Thoracic aorta (tissue), 2 donors: ENCODE measurements around the gene APBB3. TPM values are rescaled to one million over a fixed set of nuclear protein-coding genes. Genes with fewer than 3 reads are reported as not detected.

Source experiments
- ATAC-seq: fragments of 150-250 bp; one replicate; pipeline ENCODE4 v1.8.0; 2017; ENCODE audit warnings: low read depth; ENCODE audit not compliant: insufficient number of reproducible peaks, low FRiP score
- DNase-seq: peaks from one replicate; pipeline ENCODE4 v3.0.0-alpha.2; 2020; ENCODE audit warnings: low spot score
- H3K27ac ChIP-seq, 2 donors: fragments of 200-600 bp; sonication (generic); 1 replicate in 1 of 2; 2 replicates in 1 of 2; pipeline ENCODE4 v1.5.1; 2016; ENCODE audit warnings: mild to moderate bottlenecking in 2 of 2, moderate library complexity in 2 of 2
- H3K27me3 ChIP-seq: fragments of 200-600 bp; sonication (generic); replicated peaks from 2 replicates; pipeline ENCODE4 v1.6.0; 2016; ENCODE audit warnings: mild to moderate bottlenecking; ENCODE audit not compliant: insufficient read depth
- H3K36me3 ChIP-seq: fragments of 200-600 bp; sonication (generic); one replicate; pipeline ENCODE4 v1.5.1; 2016
- H3K4me1 ChIP-seq, 2 donors: fragments of 200-600 bp; sonication (generic); 1 replicate in 1 of 2; 2 replicates in 1 of 2; pipeline versions ENCODE4 v1.5.1 to v1.6.0; 2016; ENCODE audit warnings: low read depth in 2 of 2, mild to moderate bottlenecking in 1 of 2; ENCODE audit not compliant: control insufficient read depth in 1 of 2
- H3K4me3 ChIP-seq: fragments of 200-600 bp; sonication (generic); 2 replicates; pipeline ENCODE4 v1.5.1; 2016; ENCODE audit warnings: mild to moderate bottlenecking
- H3K9me3 ChIP-seq: fragments of 200-600 bp; sonication (generic); 2 replicates; pipeline ENCODE4 v1.5.1; 2016
- CTCF ChIP-seq: fragments of 200-600 bp; sonication (generic); IDR thresholded peaks from one replicate; pipeline ENCODE4 v1.5.1; 2019; ENCODE audit warnings: antibody characterized with exemption
- total RNA-seq, 2 donors: library from RNA; depleted of rRNA; stranded (reverse); fragments of >200 nt; gene quantifications; one replicate each; pipeline versions ENCODE4 v1.1.0 to v1.2.3, GENCODE V29; 2016

APBB3 gene
- total RNA-seq = 10 to 100 TPM; 31.3 to 34.9 TPM

GRCh38 chr5:140564196-140565023, at the start of gene APBB3, which contains the start of gene SLC35A4:
Gene APBB3 (minus strand): TSS chr5:140564598. CDS start chr5:140564245, 353 bp downstream.
Gene SLC35A4 (plus strand): TSS chr5:140564828. CDS start chr5:140567170, 2,342 bp downstream.
- TF ChIP-seq CTCF = no peak
- peak within 1 kb of the TSS; percentile 79 for H3K4me3 ChIP-seq
- H3K9me3 ChIP-seq = no peaks in the 10 kb centered on the region
- H3K27me3 ChIP-seq = no peaks in the 10 kb centered on the region
- peaks cover 10 to 62% of the 10 kb centered on the region in 2 donors for H3K4me1 ChIP-seq
- DNase-seq (peak; percentile 95), ATAC-seq (peak; percentile 99)
- H3K27ac ChIP-seq = peak within 1 kb of the TSS; percentile 87 to 90
- peaks cover 13% of the 10 kb centered on the region for H3K36me3 ChIP-seq

GRCh38 chr5:140611020-140611521, 46.7 kb upstream of the APBB3 start:
- no peak for ATAC-seq
- peak overlapping the region in 1 of 2 donors; percentile 34 for H3K27ac ChIP-seq

GRCh38 chr5:140609126-140609525, 44.7 kb upstream of the APBB3 start:
- Histone ChIP-seq H3K9me3 (no peaks in the 10 kb centered on the region), H3K4me1 (no peaks in the 10 kb centered on the region), H3K4me3 (no peak overlapping the region), H3K27me3 (no peaks in the 10 kb centered on the region), H3K36me3 (no peaks in the 10 kb centered on the region), H3K27ac (peak overlapping the region in 1 of 2 donors; percentile 43)
- TF ChIP-seq CTCF = no peak
- DNase-seq (no peak), ATAC-seq (no peak)

More at GRCh38 chr5:140611020-140611521, 46.7 kb upstream of the APBB3 start:
- Histone ChIP-seq H3K4me3 (no peak overlapping the region), H3K36me3 (no peaks in the 10 kb centered on the region), H3K27me3 (no peaks in the 10 kb centered on the region), H3K9me3 (no peaks in the 10 kb centered on the region), H3K4me1 (no peaks in the 10 kb centered on the region)
- no peak for DNase-seq
- no peak for TF ChIP-seq CTCF

GRCh38 chr5:140608722-140609121, 44.3 kb upstream of the APBB3 start:
- Histone ChIP-seq H3K4me1 (no peaks in the 10 kb centered on the region), H3K36me3 (no peaks in the 10 kb centered on the region), H3K4me3 (no peak overlapping the region), H3K27ac (peak overlapping the region in 1 of 2 donors; percentile 43), H3K27me3 (no peaks in the 10 kb centered on the region), H3K9me3 (no peaks in the 10 kb centered on the region)
- no peak for TF ChIP-seq CTCF
- DNase-seq = no peak
- ATAC-seq = no peak

GRCh38 chr5:140607031-140607430, 42.6 kb upstream of the APBB3 start:
- Histone ChIP-seq H3K27ac (no peak overlapping the region), H3K4me3 (no peak overlapping the region), H3K36me3 (no peaks in the 10 kb centered on the region), H3K27me3 (no peaks in the 10 kb centered on the region), H3K4me1 (no peaks in the 10 kb centered on the region), H3K9me3 (no peaks in the 10 kb centered on the region)
- ATAC-seq = no peak
- TF ChIP-seq CTCF = no peak
- DNase-seq = no peak
